Fibroblast of mammary gland (primary cell): ENCODE data around the gene KNOP1.

ENCODE experiments used
- DNase-seq: peaks from one replicate; pipeline ENCODE4 v3.0.0-alpha.2; 2010; ENCODE audit warnings: low read depth
- H3K4me3 ChIP-seq: 2 replicates; pipeline ENCODE4 v1.5.1; 2011; ENCODE audit warnings: low read depth, mild to moderate bottlenecking, low read length, moderate library complexity; ENCODE audit not compliant: control insufficient read depth
- CTCF ChIP-seq: conservative IDR thresholded peaks from 2 replicates; pipeline ENCODE4 v1.5.1; 2011; ENCODE audit warnings: low read depth, low read length, inconsistent platforms; ENCODE audit not compliant: control insufficient read depth, insufficient read depth

KNOP1 gene

GRCh38 chr16:19741354-19741753 is 23.3 kb upstream of the KNOP1 start:
- TF ChIP-seq CTCF: no peak
- DNase-seq: no peak
- H3K4me3 ChIP-seq: no peak overlapping the region

GRCh38 chr16:19737306-19738038 is 19.4 kb upstream of the KNOP1 start:
- no peak for TF ChIP-seq CTCF
- no peak for DNase-seq
- H3K4me3 ChIP-seq: no peak overlapping the region

- TF ChIP-seq CTCF: no peak
- H3K4me3 ChIP-seq: no peak overlapping the region
- DNase-seq: no peak
Observed at GRCh38 chr16:19735074-19735867, 17.2 kb upstream of the KNOP1 start.

- no peak for DNase-seq
- TF ChIP-seq CTCF: no peak
- no peak overlapping the region for H3K4me3 ChIP-seq
Observed at GRCh38 chr16:19733551-19733950, 15.5 kb upstream of the KNOP1 start.

GRCh38 chr16:19728636-19728965 is 10.6 kb upstream of the KNOP1 start:
- TF ChIP-seq CTCF: no peak
- no peak for DNase-seq
- H3K4me3 ChIP-seq: no peak overlapping the region

DNA sequence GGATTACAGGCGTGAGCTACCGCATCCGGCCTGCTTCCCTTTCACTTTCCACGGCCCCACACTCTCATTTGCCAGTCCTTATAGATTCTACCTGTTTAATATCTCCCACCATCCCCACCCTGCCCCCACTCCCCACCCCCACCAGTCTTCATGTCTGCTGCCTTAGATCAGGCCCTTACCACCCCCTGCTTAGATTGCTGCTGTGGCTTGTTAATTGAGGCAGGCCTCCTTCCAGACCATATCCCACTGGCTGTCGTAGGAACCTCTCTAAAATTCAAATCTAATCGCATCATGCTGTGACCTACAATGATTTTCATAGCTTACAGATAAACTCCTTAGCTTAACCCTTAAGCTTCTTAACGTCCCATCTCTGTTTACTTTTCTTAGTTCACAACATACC is 5.0 kb upstream of the KNOP1 start:
- no peak overlapping the region for H3K4me3 ChIP-seq
- no peak for TF ChIP-seq CTCF
- DNase-seq: no peak
